Tibial nerve (tissue), 4 donors: ENCODE measurements around the gene PPP2R3A. TPM values are rescaled to one million over a fixed set of nuclear protein-coding genes. Genes with fewer than 3 reads are reported as not detected.
A peak's percentile ranks its signal among the peaks of the same experiment; 100 is the strongest.

Experiments
- DNase-seq, 2 donors: peaks; one replicate each; pipeline ENCODE4 v3.0.0-alpha.2; 2019; ENCODE audit warnings: low spot score in 2 of 2
- H3K27ac ChIP-seq, 4 donors: fragments of 200-600 bp; sonication (generic) in 3 of 4; one replicate each; pipeline ENCODE4 v1.5.1; 2017 to 2019; ENCODE audit warnings: mild to moderate bottlenecking in 1 of 4
- H3K27me3 ChIP-seq, 2 donors: fragments of 200-600 bp; sonication (generic) in 1 of 2; one replicate each; pipeline versions ENCODE4 v1.5.1 to v1.6.0; 2017 to 2019
- H3K36me3 ChIP-seq, 3 donors: fragments of 200-600 bp; sonication (generic); one replicate each; pipeline ENCODE4 v1.5.1; 2018 to 2019
- H3K4me1 ChIP-seq, 4 donors: fragments of 200-600 bp; sonication (generic) in 3 of 4; one replicate each; pipeline ENCODE4 v1.5.1; 2017 to 2019
- H3K4me3 ChIP-seq, 4 donors: fragments of 200-600 bp; sonication (generic) in 3 of 4; one replicate each; pipeline ENCODE4 v1.5.1; 2017 to 2019; ENCODE audit warnings: mild to moderate bottlenecking in 1 of 4, moderate library complexity in 1 of 4
- H3K9me3 ChIP-seq, 4 donors: fragments of 200-600 bp; sonication (generic) in 3 of 4; one replicate each; pipeline ENCODE4 v1.5.1; 2017 to 2019
- CTCF ChIP-seq, 5 experiments: fragments of 200-600 bp in 3 of 5; fragments of 450-650 bp in 2 of 5; sonication (generic) in 3 of 5; IDR thresholded peaks; one replicate each; pipeline ENCODE4 v1.5.1; 2016 to 2019; ENCODE audit warnings: antibody characterized with exemption in 5 of 5, mild to moderate bottlenecking in 3 of 5, moderate library complexity in 2 of 5
- EP300 ChIP-seq, 2 donors: sonication (generic); formaldehyde crosslinking; IDR thresholded peaks; one replicate each; pipeline ENCODE4 v1.6.1; 2017; ENCODE audit warnings: antibody characterized with exemption in 2 of 2, mild to moderate bottlenecking in 1 of 2
- POLR2A ChIP-seq, 2 donors: fragments of 450-650 bp; IDR thresholded peaks; one replicate each; pipeline ENCODE4 v1.6.1; 2017; ENCODE audit warnings: antibody characterized with exemption in 2 of 2, mild to moderate bottlenecking in 2 of 2, moderate library complexity in 2 of 2
- WGBS, 2 donors: methylation state at CpG; one replicate each; pipeline ENCODE4 v1.1.5; 2018; 5-methylcytosine and 5-hydroxymethylcytosine counted together
- total RNA-seq, 4 donors: library from RNA; depleted of rRNA; stranded (reverse); fragments of >200 nt; gene quantifications; one replicate each; pipeline ENCODE4 v1.1.0, GENCODE V29; 2016

Gene PPP2R3A
- total RNA-seq, 4 donors from 2014 or later, result 12.3 to 18.2 (median 13.4) TPM

GRCh38 chr3:135970506-135971116, 5.1 kb downstream of the PPP2R3A start:
- TF ChIP-seq EP300 (IDR thresholded peaks at IDR 0.05) (no peak), POLR2A (IDR thresholded peaks at IDR 0.05) (no peak), CTCF (IDR thresholded peaks at IDR 0.05) (no peak)
- WGBS, 2 donors, result 42 to 61% methylated on average over 1 of the region's 1 CpG
- Histone ChIP-seq H3K4me1 (peaks cover 0 to 47% (median 11%) of the 10 kb centered on the region in 4 donors), H3K36me3 (no peaks in the 10 kb centered on the region), H3K9me3 (no peaks in the 10 kb centered on the region), H3K27ac (peak overlapping the region in 1 of 4 donors; percentile 49), H3K4me3 (no peak overlapping the region), H3K27me3 (no peaks in the 10 kb centered on the region)
- DNase-seq, result no peak

DNA sequence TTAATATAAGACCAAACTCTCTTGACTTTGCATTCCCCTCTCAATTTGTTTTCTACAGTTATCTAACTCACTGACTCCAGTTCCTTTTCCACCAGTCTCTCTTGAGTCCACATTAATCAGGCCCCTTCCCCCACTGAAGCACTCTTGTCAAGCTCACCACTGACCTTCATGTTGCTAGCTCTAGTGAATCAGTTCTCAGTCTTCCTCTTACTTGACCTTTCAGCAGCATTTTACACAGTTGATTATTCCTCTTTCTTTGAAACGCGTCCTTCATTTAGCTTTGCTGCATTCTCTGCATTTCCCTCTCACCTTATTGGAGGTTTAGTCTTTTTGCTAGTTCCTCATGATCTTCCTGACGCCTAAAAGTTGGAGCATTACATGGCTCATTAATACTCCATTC, 8.3 kb downstream of the PPP2R3A start:
- peak overlapping the region in 1 of 4 donors; percentile 58 for H3K27ac ChIP-seq
- H3K4me3 ChIP-seq, result no peak overlapping the region
- H3K4me1 ChIP-seq, result peaks cover 0 to 24% (median 0%) of the 10 kb centered on the region in 4 donors
- WGBS, 2 donors, result 51 to 59% methylated on average over 3 of the region's 3 CpGs
- H3K36me3 ChIP-seq, result no peaks in the 10 kb centered on the region
- H3K27me3 ChIP-seq, result no peaks in the 10 kb centered on the region
- TF ChIP-seq EP300 (IDR thresholded peaks at IDR 0.05) (no peak), POLR2A (IDR thresholded peaks at IDR 0.05) (no peak), CTCF (IDR thresholded peaks at IDR 0.05) (no peak)
- no peaks in the 10 kb centered on the region for H3K9me3 ChIP-seq
- no peak for DNase-seq

GRCh38 chr3:135975053-135975452, 9.5 kb downstream of the PPP2R3A start:
- H3K36me3 ChIP-seq, result no peaks in the 10 kb centered on the region
- H3K27me3 ChIP-seq, result no peaks in the 10 kb centered on the region
- peak overlapping the region in 1 of 4 donors; percentile 58 for H3K27ac ChIP-seq
- H3K9me3 ChIP-seq, result no peaks in the 10 kb centered on the region
- H3K4me3 ChIP-seq, result no peak overlapping the region
- peaks cover 0 to 23% (median 0%) of the 10 kb centered on the region in 4 donors for H3K4me1 ChIP-seq
- TF ChIP-seq POLR2A (IDR thresholded peaks at IDR 0.05), result no peak
- TF ChIP-seq EP300 (IDR thresholded peaks at IDR 0.05), result no peak
- TF ChIP-seq CTCF (IDR thresholded peaks at IDR 0.05), result no peak
- no peak for DNase-seq

- Histone ChIP-seq H3K27me3 (no peaks in the 10 kb centered on the region), H3K4me3 (no peak overlapping the region), H3K27ac (peak overlapping the region in 1 of 4 donors; percentile 58), H3K36me3 (no peaks in the 10 kb centered on the region), H3K9me3 (no peaks in the 10 kb centered on the region), H3K4me1 (peaks cover 0 to 18% (median 0%) of the 10 kb centered on the region in 4 donors)
- TF ChIP-seq POLR2A (IDR thresholded peaks at IDR 0.05), result no peak
- no peak for TF ChIP-seq EP300 (IDR thresholded peaks at IDR 0.05)
- TF ChIP-seq CTCF (IDR thresholded peaks at IDR 0.05), result no peak
- DNase-seq, result no peak
- 49 to 76% methylated on average over 2 of the region's 2 CpGs for WGBS, 2 donors
Observed at GRCh38 chr3:135975536-135975935, 10.0 kb downstream of the PPP2R3A start.

DNA sequence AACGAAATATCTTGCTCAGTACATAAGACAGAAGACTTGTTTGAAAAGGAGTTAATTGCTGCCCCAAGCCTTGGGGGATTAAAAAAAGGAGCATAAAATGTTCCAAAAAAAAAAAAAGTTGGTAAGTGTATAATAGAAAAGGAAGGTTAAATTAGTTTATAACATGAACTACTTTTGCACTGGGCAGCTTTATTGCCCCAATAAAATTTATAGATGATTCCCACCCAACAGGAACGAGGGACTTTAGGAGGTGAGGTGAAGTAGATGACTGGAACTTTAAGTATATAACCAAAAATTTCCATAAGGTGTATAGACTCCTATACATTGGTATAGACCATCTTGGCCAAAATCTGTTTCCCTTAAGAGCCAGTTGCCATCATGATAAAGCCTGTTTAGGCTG, 14.8 kb downstream of the PPP2R3A start:
- Histone ChIP-seq H3K9me3 (no peaks in the 10 kb centered on the region), H3K27me3 (no peaks in the 10 kb centered on the region), H3K27ac (no peak overlapping the region), H3K4me1 (no peaks in the 10 kb centered on the region), H3K4me3 (no peak overlapping the region), H3K36me3 (no peaks in the 10 kb centered on the region)
- WGBS, 2 donors, result 78 to 89% methylated on average over 2 of the region's 2 CpGs
- no peak for TF ChIP-seq CTCF (IDR thresholded peaks at IDR 0.05)
- TF ChIP-seq EP300 (IDR thresholded peaks at IDR 0.05), result no peak
- TF ChIP-seq POLR2A (IDR thresholded peaks at IDR 0.05), result no peak
- no peak for DNase-seq
